Measurements from ENCODE around the gene DOCK1. TPM values are rescaled to one million over a fixed set of nuclear protein-coding genes. Genes with fewer than 3 reads are reported as not detected.

DOCK1 gene
- total RNA-seq, 1 donor from 2014 or later = 44.9 TPM

- no peak for DNase-seq (ENCODE audit: low spot score)
Measured at GRCh38 chr10:126953886-126954285, 48.7 kb downstream of the DOCK1 start.

GRCh38 chr10:126955396-126955795 lies 50.2 kb downstream of the DOCK1 start:
- DNase-seq (ENCODE audit: low spot score) = no peak

GRCh38 chr10:126955934-126956711 lies 50.9 kb downstream of the DOCK1 start:
- DNase-seq (ENCODE audit: low spot score) = no peak

- no peak for DNase-seq (ENCODE audit: low spot score)
Measured at GRCh38 chr10:126956712-126957108, 51.5 kb downstream of the DOCK1 start.

- no peak for DNase-seq (ENCODE audit: low spot score)
Measured at GRCh38 chr10:126957111-126957510, 51.9 kb downstream of the DOCK1 start.

GRCh38 chr10:126959431-126959830 lies 54.2 kb downstream of the DOCK1 start:
- DNase-seq (ENCODE audit: low spot score) = no peak

- DNase-seq (ENCODE audit: low spot score) = no peak
Measured at GRCh38 chr10:126959906-126960685, 54.9 kb downstream of the DOCK1 start.

GRCh38 chr10:126963354-126963753 lies 58.1 kb downstream of the DOCK1 start:
- no peak for DNase-seq (ENCODE audit: low spot score)

GRCh38 chr10:126964190-126964589 lies 59.0 kb downstream of the DOCK1 start:
- DNase-seq (ENCODE audit: low spot score) = no peak

- no peak for DNase-seq (ENCODE audit: low spot score)
Measured at GRCh38 chr10:126966938-126967337, 61.7 kb downstream of the DOCK1 start.

- DNase-seq (ENCODE audit: low spot score) = no peak
Measured at GRCh38 chr10:126969310-126969709, 64.1 kb downstream of the DOCK1 start.

- peak; percentile 46 for DNase-seq (ENCODE audit: low spot score)
Measured at GRCh38 chr10:126972635-126973414, 67.6 kb downstream of the DOCK1 start.

GRCh38 chr10:126975221-126975620 lies 70.0 kb downstream of the DOCK1 start:
- DNase-seq (ENCODE audit: low spot score) = no peak

GRCh38 chr10:126977216-126977615 lies 72.0 kb downstream of the DOCK1 start:
- DNase-seq (ENCODE audit: low spot score) = no peak

- no peak for DNase-seq (ENCODE audit: low spot score)
Measured at GRCh38 chr10:126979311-126979710, 74.1 kb downstream of the DOCK1 start.

- no peak for DNase-seq (ENCODE audit: low spot score)
Measured at GRCh38 chr10:126993208-126993607, 88.0 kb downstream of the DOCK1 start.

GRCh38 chr10:126997801-126998590 lies 92.8 kb downstream of the DOCK1 start:
- no peak for DNase-seq (ENCODE audit: low spot score)

- no peak for DNase-seq (ENCODE audit: low spot score)
Measured at GRCh38 chr10:127000598-127000997, 95.4 kb downstream of the DOCK1 start.

- DNase-seq (ENCODE audit: low spot score) = no peak
Measured at GRCh38 chr10:127003032-127003685, 97.9 kb downstream of the DOCK1 start.

GRCh38 chr10:127006453-127006852 lies 101.2 kb downstream of the DOCK1 start:
- no peak for DNase-seq (ENCODE audit: low spot score)

- no peak for DNase-seq (ENCODE audit: low spot score)
Measured at GRCh38 chr10:127009366-127009765, 104.1 kb downstream of the DOCK1 start.
